HG03095 (cell line): ENCODE results near the gene KLHDC8A.
A peak's percentile ranks its signal among the peaks of the same experiment; 100 is the strongest.
"Not testable (repeated sequence)": the region's sequence is repeated elsewhere in the genome, so short reads cannot be mapped to it uniquely, and the experiment has no call there.

ENCODE experiments used
- ATAC-seq: cut with Tn5 transposase; IDR thresholded peaks from one replicate; pipeline ENCODE4 v1.9.1; 2021; ENCODE audit warnings: moderate library complexity; ENCODE audit not compliant: unreplicated experiment

The KLHDC8A gene

DNA sequence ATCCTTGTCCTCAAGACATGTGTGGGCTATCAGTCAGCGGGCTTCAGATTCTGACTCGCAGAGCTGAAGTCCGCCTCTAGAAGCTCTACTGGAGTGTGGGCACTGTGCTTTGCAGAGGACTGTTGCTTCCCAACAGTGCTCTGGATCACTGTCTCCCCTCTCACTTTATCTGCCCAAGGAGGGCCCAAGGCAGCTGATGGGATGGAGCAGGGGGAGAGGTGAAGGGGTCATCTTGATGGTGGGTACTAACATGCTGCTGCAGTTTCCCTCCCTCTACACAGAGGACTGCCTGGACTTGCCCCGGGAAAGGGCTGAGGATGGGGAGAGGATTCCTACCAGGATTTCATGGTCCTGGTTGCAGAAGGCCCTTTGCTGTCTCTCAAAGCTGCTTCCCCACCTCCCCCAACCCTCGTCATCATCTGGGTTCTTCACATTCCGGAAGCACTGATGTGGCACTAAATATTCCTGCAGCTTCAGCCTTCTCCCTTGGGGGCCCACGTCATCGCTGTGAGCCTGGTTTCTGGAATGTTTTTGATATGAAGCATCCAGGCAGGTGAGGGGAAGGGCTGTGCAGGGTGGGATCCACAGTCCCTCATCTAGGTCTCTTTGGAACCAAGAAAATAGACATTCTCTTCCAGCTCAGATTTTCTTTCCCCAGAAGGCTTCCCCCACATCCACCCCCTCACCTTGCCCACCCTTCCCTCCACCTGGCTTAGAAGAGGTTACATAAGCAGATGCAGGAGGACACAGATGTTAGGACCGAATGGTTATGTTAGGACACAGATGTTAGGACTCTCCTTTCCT, 58.3 kb downstream of the KLHDC8A start:
- no peak for ATAC-seq

DNA sequence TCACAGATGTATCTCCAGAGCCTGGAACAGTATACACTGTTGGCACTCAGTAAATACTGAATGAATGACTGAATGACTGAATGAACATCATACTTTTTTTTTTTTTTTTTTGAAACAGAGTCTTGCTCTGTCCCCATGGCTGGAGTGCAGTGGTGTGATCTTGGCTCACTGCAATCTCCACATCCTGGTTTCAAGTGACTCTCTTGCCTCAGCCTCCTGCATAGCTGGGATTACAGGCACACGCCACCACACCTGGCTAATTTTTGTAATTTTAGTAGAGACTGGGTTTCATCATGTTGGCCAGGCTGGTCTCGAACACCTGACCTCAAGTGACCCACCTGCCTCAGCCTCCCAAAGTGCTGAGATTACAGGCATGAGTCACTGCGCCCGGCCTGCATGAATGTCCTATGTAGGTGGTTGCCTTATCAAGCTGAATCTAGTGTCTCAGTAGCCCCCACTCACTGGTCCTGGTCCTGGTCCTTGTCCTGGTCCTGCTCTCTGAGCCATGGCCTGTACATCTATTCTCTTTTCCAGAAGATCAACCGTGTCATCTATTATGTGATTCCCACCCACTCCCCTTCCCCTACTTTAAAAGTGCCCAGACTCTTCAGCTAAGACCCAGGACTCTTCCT, 59.1 kb downstream of the KLHDC8A start:
- not testable (repeated sequence) for ATAC-seq

DNA sequence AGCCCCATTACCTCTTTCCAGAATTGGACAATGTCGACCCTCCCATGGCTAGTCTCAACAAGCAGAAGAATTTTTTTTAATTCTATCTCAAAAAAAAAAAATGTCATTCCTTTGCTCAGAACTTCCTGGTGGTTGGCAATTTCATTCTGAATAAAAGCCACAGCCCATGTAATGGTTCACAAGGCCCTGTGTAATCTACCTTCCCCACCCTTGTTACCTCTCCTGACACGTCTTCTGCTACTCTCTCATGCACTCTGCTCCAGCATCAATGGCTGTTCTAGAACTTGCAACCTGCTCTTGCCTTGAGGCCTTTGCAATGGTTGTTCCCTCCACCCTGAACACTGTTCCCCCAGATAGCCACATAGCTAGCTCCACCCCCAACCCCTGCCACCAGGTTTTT, 60.6 kb downstream of the KLHDC8A start:
- no peak for ATAC-seq

DNA sequence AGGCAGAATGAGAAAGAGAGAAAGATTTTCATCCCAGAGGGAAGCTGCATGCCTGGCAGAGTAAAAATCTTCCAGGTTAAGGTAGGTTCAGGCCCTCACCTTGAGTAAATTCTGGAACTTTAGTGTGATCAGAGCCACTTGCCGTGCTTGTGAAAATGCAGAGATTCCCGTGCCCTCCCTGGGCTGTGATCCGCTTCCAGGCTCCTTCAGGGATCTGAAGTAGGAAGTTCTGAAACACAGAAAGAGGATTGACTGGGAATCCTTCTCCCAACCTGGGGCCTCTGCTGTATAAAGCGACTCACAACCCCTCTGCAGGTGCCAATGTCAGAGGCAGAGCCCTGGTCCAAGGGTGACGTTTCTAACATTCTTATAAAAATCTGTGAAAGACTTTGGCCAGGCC, 61.8 kb downstream of the KLHDC8A start:
- ATAC-seq, result no peak

DNA sequence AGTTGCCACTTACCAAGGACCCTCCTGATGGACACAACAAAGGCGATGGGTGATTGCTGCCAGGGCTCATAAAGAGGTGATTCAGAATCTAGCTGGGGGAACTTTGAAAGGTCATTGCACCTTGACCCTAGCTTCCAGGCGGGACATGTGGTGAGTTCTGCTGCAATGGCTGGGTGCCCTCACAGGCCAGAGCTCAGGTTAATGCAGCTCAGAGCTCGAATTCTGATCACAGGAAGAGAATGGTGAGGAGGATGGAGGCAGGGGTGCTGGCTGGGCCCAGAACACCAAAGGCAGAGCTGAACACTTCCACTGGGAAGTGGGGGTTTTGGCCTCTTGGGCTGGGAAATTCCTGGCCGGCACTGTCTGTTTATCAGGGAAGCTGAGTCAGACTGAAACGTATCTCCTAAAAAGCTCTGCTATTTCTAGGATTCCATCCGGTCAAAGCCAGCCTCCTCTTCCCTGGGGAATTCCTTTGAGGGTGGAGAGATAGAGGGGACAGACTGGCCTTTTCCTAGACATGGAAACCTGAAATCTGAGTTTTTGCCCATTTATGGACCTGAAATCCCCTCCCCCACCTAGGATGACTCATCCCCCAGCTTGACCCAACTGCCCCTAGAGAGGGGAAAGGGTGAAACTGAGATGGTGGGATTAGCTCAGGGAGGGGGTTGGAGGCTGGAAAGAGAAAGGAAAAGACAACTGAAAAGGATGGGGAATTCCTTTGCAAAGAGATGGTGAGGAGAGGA, 62.4 kb downstream of the KLHDC8A start:
- no peak for ATAC-seq

DNA sequence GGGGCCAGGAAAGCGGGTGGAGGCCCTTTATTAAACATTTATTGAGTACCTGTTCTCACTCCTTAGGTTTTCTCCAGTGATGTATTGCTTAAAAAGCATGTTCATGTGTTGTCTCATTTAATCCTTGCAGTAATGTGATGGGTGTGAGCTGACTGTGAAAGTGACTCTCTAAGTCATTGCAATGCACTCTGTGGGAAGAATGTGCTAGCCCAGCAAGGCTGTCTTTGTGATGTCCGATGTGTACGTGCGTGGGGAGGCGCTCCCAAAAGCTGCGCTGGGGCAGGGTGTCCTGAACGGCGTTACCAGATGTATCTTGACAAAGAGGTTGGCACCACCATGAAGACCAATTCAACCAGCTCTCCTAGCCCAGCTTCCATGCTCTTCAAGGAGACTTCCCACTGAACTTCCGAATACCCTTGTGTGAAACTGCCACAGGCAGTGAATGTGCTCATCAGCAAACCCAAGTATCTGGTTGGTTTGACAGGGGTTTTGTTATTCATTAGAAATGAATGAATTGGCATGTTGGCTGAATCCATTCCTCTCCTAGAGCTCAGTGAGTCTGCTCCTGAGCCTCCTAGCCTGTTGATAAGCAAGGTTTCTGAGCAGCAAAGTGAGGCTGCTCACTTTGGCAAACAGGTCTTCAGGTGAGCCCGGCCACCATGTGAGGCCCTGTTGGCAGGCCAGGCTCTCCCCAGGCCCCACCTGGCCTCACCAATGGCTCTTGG, 63.2 kb downstream of the KLHDC8A start:
- no peak for ATAC-seq

GRCh38 chr1:205291596-205291995, 65.1 kb downstream of the KLHDC8A start:
- no peak for ATAC-seq

- ATAC-seq, result peak; percentile 78
Measured at GRCh38 chr1:205287767-205288559, 68.8 kb downstream of the KLHDC8A start.

GRCh38 chr1:205287076-205287475, 69.6 kb downstream of the KLHDC8A start:
- ATAC-seq, result no peak

DNA sequence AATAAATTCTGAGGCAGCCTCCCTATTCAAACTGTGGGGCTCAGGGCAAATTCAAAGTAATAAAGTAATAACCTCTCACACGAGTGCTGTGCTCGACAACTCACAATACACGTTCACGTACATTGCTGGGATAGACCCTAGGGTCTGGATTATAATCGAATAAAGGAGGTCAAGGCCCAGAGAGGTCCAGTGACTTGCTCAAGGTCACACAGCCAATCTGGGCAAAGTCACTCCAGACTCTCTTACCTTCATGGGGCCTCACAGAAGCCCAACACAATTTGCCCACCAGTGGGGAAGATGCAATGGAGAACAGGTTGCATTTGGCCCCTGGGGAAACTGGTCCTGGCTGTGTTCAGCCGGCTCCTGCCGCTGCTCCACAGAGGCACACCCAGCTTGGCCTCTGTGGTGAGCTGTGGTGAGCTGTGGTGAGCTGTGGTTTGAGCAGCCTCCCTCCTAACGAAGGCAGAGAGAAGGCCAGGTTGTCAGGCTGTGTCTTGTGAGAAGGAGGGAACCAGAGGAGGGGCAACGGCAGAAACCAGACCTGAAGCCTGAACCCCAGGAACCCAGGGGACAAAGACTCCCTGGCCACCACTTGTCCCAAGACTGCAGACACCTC, 70.3 kb downstream of the KLHDC8A start:
- no peak for ATAC-seq
